Ascending aorta (tissue), 2 donors: Measurements from ENCODE around the gene TAPT1. TPM values are rescaled to one million over a fixed set of nuclear protein-coding genes. Genes with fewer than 3 reads are reported as not detected.

ENCODE experiments used
- DNase-seq, 2 donors: peaks; one replicate each; pipeline ENCODE4 v3.0.0-alpha.2; 2019; ENCODE audit warnings: low spot score in 2 of 2
- H3K27ac ChIP-seq, 2 donors: fragments of 200-600 bp; sonication (generic); one replicate each; pipeline ENCODE4 v1.5.1; 2016 to 2017; ENCODE audit warnings: mild to moderate bottlenecking in 1 of 2
- H3K27me3 ChIP-seq: fragments of 200-600 bp; sonication (generic); one replicate; pipeline ENCODE4 v1.5.1; 2017
- H3K36me3 ChIP-seq, 2 donors: fragments of 200-600 bp; sonication (generic); one replicate each; pipeline ENCODE4 v1.5.1; 2016
- H3K4me1 ChIP-seq, 2 donors: fragments of 200-600 bp; sonication (generic); one replicate each; pipeline ENCODE4 v1.5.1; 2016 to 2017; ENCODE audit warnings: mild to moderate bottlenecking in 1 of 2
- H3K4me3 ChIP-seq, 2 donors: fragments of 200-600 bp; sonication (generic); one replicate each; pipeline ENCODE4 v1.5.1; 2016 to 2017; ENCODE audit warnings: mild to moderate bottlenecking in 1 of 2
- H3K9me3 ChIP-seq, 2 donors: fragments of 200-600 bp; sonication (generic); one replicate each; pipeline ENCODE4 v1.5.1; 2016
- CTCF ChIP-seq, 3 experiments: fragments of 200-600 bp in 2 of 3; fragments of 450-650 bp in 1 of 3; sonication (generic) in 2 of 3; IDR thresholded peaks; one replicate each; pipeline ENCODE4 v1.5.1; 2016 to 2019; ENCODE audit warnings: antibody characterized with exemption in 3 of 3, mild to moderate bottlenecking in 1 of 3, moderate library complexity in 1 of 3
- intact Hi-C: fragments of 100-400 bp; cut with DNase I; formaldehyde crosslinking; loops from one replicate; pipeline ENCODE4 v1.15.1; 2023
- total RNA-seq: library from RNA; depleted of rRNA; stranded (reverse); fragments of >200 nt; gene quantifications from one replicate; pipeline ENCODE4 v1.1.0, GENCODE V29; 2016

Gene TAPT1
- total RNA-seq, 1 donor from 2014 or later: 10.7 TPM

- no peak for TF ChIP-seq CTCF (IDR thresholded peaks at IDR 0.05)
- DNase-seq: no peak
- intact Hi-C loops: no loop called here
- Histone ChIP-seq H3K27ac (no peak overlapping the region), H3K4me1 (peaks cover 0 to 8% of the 10 kb centered on the region in 2 donors), H3K4me3 (no peak overlapping the region), H3K36me3 (no peaks in the 10 kb centered on the region), H3K27me3 (no peaks in the 10 kb centered on the region), H3K9me3 (no peaks in the 10 kb centered on the region)
Measured at GRCh38 chr4:16136311-16136710, 90.0 kb downstream of the TAPT1 start.

- no peak for DNase-seq
- H3K36me3 ChIP-seq: no peaks in the 10 kb centered on the region
- TF ChIP-seq CTCF (IDR thresholded peaks at IDR 0.05): no peak
Measured at GRCh38 chr4:16133406-16133805, 92.9 kb downstream of the TAPT1 start.

DNA sequence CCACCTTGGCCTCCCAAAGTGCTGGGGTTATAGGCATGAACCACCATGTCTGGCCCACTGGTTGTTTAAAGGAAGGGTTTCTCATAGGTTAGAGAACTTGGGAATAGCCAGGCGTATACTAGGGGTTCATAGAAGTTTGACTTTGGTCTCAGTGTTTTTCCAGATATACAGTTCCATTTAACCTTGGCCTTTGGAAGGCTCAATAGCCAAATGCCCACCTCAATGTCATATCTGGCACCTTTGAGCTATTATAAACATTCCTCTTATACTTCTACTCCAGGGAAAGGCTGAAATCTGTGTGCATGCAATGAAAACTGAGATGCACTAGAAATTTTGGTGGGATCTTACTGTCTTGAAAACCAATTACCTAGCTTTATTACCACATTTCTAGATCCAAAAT lies 95.0 kb downstream of the TAPT1 start:
- DNase-seq: no peak
- no peak overlapping the region for H3K4me3 ChIP-seq
- H3K27ac ChIP-seq: no peak overlapping the region
- H3K4me1 ChIP-seq: no peaks in the 10 kb centered on the region
- no peaks in the 10 kb centered on the region for H3K9me3 ChIP-seq
- no peak for TF ChIP-seq CTCF (IDR thresholded peaks at IDR 0.05)
- H3K27me3 ChIP-seq: no peaks in the 10 kb centered on the region
- no peaks in the 10 kb centered on the region for H3K36me3 ChIP-seq
- intact Hi-C loops: no loop called here

More at GRCh38 chr4:16133406-16133805, 92.9 kb downstream of the TAPT1 start:
- intact Hi-C loops: no loop called here
- Histone ChIP-seq H3K4me1 (no peaks in the 10 kb centered on the region), H3K27me3 (no peaks in the 10 kb centered on the region), H3K9me3 (no peaks in the 10 kb centered on the region), H3K27ac (no peak overlapping the region), H3K4me3 (no peak overlapping the region)

DNA sequence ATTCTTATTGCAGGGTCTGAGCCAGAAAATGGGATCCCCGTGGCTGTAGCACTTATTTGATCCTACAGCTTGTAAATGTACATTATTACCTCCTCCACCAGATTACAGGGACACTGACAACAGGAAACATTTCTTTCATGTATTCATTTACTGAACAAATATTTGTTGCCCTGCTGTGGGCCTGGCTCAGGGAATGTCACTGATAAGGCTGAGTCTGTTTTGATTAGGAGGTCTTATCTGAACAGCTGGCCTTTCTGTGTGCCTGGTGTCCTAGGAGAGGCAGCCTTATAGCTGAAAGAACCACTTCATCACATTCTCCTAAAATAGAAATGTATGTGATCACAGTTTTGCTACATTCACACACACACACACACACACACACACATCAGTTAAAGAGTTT lies 96.9 kb downstream of the TAPT1 start:
- Histone ChIP-seq H3K4me3 (no peak overlapping the region), H3K27me3 (no peaks in the 10 kb centered on the region), H3K27ac (no peak overlapping the region), H3K4me1 (no peaks in the 10 kb centered on the region), H3K9me3 (no peaks in the 10 kb centered on the region), H3K36me3 (no peaks in the 10 kb centered on the region)
- no peak for DNase-seq
- intact Hi-C loops: no loop called here
- no peak for TF ChIP-seq CTCF (IDR thresholded peaks at IDR 0.05)

DNA sequence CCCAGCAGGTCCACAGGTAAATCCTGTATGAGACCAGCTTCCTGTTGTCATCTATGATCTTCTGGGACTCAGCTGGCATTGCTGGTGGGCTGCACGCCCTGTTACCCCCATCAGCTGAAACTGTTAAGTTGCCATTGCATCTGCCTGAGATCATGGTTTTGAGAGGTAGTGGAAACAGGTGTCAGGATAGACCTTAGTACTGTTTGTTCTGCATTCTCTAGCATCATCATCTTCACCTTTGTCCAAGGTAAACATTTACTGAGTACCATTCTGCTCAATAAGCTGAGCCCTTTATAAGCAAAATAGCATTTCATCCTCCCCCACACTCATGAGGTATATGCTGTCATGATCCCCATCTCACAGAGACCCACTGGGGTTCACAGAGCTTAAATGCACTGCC lies 99.6 kb downstream of the TAPT1 start:
- Histone ChIP-seq H3K4me1 (no peaks in the 10 kb centered on the region), H3K9me3 (no peaks in the 10 kb centered on the region), H3K27me3 (no peaks in the 10 kb centered on the region), H3K36me3 (no peaks in the 10 kb centered on the region), H3K4me3 (no peak overlapping the region), H3K27ac (no peak overlapping the region)
- intact Hi-C loops: no loop called here
- no peak for DNase-seq
- no peak for TF ChIP-seq CTCF (IDR thresholded peaks at IDR 0.05)
